Measurements from ENCODE around the gene DPEP1.

The DPEP1 gene

DNA sequence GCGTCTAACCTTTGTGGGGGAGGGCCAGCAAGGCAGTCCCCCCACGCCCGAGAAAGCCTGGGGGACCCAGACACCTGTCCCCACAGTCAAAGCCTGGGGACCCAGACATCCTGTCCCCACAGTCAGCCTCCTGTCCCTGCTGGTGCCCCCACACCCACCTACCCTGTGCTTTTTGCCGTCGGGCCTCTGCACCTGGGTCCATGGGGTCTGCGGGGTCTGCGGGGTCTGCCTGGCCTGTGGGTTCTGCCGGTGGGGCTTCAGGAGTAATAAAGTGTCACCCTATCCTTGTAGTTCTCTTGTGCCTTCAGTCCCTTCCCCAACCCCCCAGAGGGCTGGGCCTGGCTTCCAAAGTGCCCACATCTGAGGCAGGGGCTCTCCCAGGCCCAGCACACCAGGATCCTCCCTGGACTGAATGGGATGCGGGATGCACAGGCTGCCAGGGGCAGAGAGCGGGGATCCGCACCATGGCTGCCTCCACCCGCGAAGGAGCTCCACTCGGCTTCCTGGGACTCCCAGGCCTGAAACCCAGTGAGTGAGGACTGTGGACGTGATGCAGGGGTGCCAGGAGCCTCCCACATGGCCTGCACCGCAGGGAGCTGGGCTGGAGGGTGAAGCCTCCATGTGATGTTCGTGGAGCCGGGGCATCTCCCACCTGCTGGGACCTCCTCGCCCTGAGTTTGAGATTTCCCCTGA, 16.3 kb upstream of the DPEP1 start:
- CTCF ChIA-PET: no interaction called here
- POLR2A ChIA-PET: no interaction called here
- no peak for DNase-seq (ENCODE audit: extremely low spot score)
- no peak for TF ChIP-seq LEF1 (IDR thresholded peaks at IDR 0.05; ENCODE audit: borderline replicate concordance)
- no peak for TF ChIP-seq FOXA1 (IDR thresholded peaks at IDR 0.05)
- TF ChIP-seq, protein P1, sequence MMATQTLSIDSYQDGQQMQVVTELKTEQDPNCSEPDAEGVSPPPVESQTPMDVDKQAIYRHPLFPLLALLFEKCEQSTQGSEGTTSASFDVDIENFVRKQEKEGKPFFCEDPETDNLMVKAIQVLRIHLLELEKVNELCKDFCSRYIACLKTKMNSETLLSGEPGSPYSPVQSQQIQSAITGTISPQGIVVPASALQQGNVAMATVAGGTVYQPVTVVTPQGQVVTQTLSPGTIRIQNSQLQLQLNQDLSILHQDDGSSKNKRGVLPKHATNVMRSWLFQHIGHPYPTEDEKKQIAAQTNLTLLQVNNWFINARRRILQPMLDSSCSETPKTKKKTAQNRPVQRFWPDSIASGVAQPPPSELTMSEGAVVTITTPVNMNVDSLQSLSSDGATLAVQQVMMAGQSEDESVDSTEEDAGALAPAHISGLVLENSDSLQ (IDR thresholded peaks at IDR 0.05): no peak
- TF ChIP-seq TARDBP (IDR thresholded peaks at IDR 0.05): no peak
- TF ChIP-seq ELF4 (IDR thresholded peaks at IDR 0.05): no peak
- no peak for TF ChIP-seq ZNF384 (IDR thresholded peaks at IDR 0.05)
- TF ChIP-seq SP1 (IDR thresholded peaks at IDR 0.05): no peak
- TF ChIP-seq HDGF (IDR thresholded peaks at IDR 0.05; ENCODE audit: borderline replicate concordance): no peak
- TF ChIP-seq FOXK2 (IDR thresholded peaks at IDR 0.05): no peak
- TF ChIP-seq CTBP1 (IDR thresholded peaks at IDR 0.05; ENCODE audit: borderline replicate concordance): no peak

DNA sequence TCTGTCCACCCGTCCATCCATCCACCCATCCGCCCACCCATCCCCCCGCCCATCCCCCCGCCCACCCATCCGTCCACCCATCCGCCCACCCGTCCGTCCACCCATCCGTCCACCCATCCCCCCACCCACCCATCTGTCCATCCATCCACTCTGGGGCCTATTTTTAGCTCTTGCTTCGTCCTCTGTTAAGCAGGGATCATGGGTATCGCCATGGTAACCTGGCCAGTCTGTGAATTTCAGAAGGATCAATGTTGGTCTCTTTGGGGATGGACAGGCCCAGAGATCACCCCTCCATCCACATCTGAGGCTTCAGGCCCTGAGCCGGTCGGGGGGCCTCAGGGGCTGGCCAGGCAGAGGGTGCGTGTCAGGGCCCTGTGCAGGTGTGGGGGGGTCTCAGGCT, 15.2 kb upstream of the DPEP1 start:
- peak; percentile 35 for DNase-seq (ENCODE audit: extremely low spot score)
- TF ChIP-seq TARDBP (IDR thresholded peaks at IDR 0.05) (no peak), ZNF384 (IDR thresholded peaks at IDR 0.05) (no peak), HDGF (IDR thresholded peaks at IDR 0.05; ENCODE audit: borderline replicate concordance) (no peak), SP1 (IDR thresholded peaks at IDR 0.05) (no peak), FOXA1 (IDR thresholded peaks at IDR 0.05) (no peak), CTBP1 (IDR thresholded peaks at IDR 0.05; ENCODE audit: borderline replicate concordance) (no peak), L3MBTL2 (conservative IDR thresholded peaks at IDR 0.05) (no peak)
- CTCF ChIA-PET: no interaction called here
- POLR2A ChIA-PET: no interaction called here

DNA sequence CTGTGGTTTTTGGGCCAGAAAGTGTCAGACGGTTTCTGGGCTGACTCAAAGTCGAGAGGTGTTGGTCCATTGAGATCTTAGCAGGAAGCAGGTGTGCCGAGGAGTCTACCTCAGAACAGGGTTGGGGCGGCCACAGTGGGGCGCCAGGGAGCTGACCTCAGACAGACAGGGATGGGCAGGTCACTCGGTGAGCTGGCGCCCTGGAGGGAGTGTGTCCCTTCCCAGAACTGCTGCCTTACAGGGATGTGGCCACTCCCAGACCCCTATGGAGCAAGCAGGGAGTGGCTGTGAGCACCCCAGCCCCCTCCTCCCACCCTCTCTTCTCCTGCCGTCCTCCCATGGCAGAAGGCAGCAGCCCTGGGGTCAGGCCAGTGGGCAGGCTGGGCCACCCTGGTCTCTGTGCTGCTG, 14.0 kb upstream of the DPEP1 start:
- CTCF ChIA-PET: interaction anchor here (0.6 kb wide), 2 partner anchors 16 to 196 kb away, joined by 3 to 4 read pairs; no protein-coding TSS in a partner anchor
- POLR2A ChIA-PET: interaction anchor here (1.3 kb wide), 1 partner anchor 38 kb away, joined by 5 read pairs; no protein-coding TSS in a partner anchor
- DNase-seq (ENCODE audit: extremely low spot score): peak; percentile 47
- TF ChIP-seq L3MBTL2 (conservative IDR thresholded peaks at IDR 0.05) (no peak), FOXK2 (IDR thresholded peaks at IDR 0.05) (no peak), BHLHE40 (IDR thresholded peaks at IDR 0.05; ENCODE audit: borderline replicate concordance) (no peak), TARDBP (IDR thresholded peaks at IDR 0.05) (no peak), CTBP1 (IDR thresholded peaks at IDR 0.05; ENCODE audit: borderline replicate concordance) (no peak), HDGF (IDR thresholded peaks at IDR 0.05; ENCODE audit: borderline replicate concordance) (no peak), FOXA1 (IDR thresholded peaks at IDR 0.05) (no peak), SP1 (IDR thresholded peaks at IDR 0.05) (no peak), NFRKB (IDR thresholded peaks at IDR 0.05) (no peak), FOXM1 (IDR thresholded peaks at IDR 0.05; ENCODE audit: borderline replicate concordance) (no peak), LEF1 (IDR thresholded peaks at IDR 0.05; ENCODE audit: borderline replicate concordance) (no peak), SUZ12 (IDR thresholded peaks at IDR 0.05) (no peak), ELF4 (IDR thresholded peaks at IDR 0.05) (no peak), ARNT (IDR thresholded peaks at IDR 0.05) (no peak), ZNF384 (IDR thresholded peaks at IDR 0.05) (no peak)
- TF ChIP-seq, protein P1 (IDR thresholded peaks at IDR 0.05): no peak

DNA sequence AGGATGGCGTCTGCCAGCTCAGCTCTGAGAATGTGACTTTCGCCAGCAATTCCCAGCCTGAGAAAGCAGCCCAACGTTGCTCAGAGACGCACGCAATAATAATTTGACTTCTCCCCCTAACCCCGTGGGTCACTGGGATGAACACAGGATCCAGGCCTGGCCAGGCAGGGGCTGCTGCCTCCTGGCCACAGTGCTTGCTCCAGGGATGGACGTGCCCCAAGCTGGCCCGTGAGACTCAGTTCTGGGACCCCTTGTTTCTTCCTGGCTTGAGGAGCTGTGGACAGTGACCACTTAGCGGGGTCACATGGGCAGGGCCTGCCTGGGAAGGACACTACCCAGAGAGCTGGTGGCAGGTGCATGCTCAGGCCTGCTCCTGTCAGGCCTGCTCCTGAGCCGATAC, 13.5 kb upstream of the DPEP1 start:
- no peak for DNase-seq (ENCODE audit: extremely low spot score)
- ChIA-PET POLR2A (interaction anchor here (1.3 kb wide), 1 partner anchor 38 kb away, joined by 5 read pairs; no protein-coding TSS in a partner anchor), CTCF (interaction anchor here (0.6 kb wide), 2 partner anchors 16 to 197 kb away, joined by 3 to 4 read pairs; no protein-coding TSS in a partner anchor)
- TF ChIP-seq ELF4 (IDR thresholded peaks at IDR 0.05) (no peak), FOXM1 (IDR thresholded peaks at IDR 0.05; ENCODE audit: borderline replicate concordance) (no peak), FOXK2 (IDR thresholded peaks at IDR 0.05) (no peak), CTBP1 (IDR thresholded peaks at IDR 0.05; ENCODE audit: borderline replicate concordance) (no peak)

DNA sequence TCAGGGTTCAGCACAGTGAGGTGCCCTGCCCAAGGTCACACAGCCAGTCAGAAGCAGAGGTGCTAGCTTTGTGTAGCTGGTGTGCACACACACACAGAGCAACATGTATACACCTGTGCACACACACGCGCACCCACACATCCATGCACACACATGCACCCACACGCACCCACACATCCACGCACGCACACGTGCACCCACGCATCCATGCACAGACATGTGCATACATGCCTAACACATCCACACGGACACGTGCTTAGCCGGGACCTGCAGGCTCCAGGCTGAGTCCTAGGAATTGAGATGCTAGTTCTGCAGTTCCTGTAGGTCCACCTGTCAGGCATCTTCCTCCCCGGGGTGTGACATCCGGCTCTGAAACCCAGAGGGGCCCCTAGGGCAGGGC, 13.0 kb upstream of the DPEP1 start:
- DNase-seq (ENCODE audit: extremely low spot score): no peak
- no peak for TF ChIP-seq FOXK2 (IDR thresholded peaks at IDR 0.05)
- no peak for TF ChIP-seq NFRKB (IDR thresholded peaks at IDR 0.05)
- TF ChIP-seq ARNT (IDR thresholded peaks at IDR 0.05): no peak
- TF ChIP-seq, protein P1 (IDR thresholded peaks at IDR 0.05): no peak
- no peak for TF ChIP-seq FOXM1 (IDR thresholded peaks at IDR 0.05; ENCODE audit: borderline replicate concordance)
- TF ChIP-seq FOXA1 (IDR thresholded peaks at IDR 0.05): no peak
- TF ChIP-seq CTBP1 (IDR thresholded peaks at IDR 0.05; ENCODE audit: borderline replicate concordance): no peak
- TF ChIP-seq ZNF384 (IDR thresholded peaks at IDR 0.05): no peak
- no peak for TF ChIP-seq LEF1 (IDR thresholded peaks at IDR 0.05; ENCODE audit: borderline replicate concordance)
- no peak for TF ChIP-seq L3MBTL2 (conservative IDR thresholded peaks at IDR 0.05)
- no peak for TF ChIP-seq TARDBP (IDR thresholded peaks at IDR 0.05)
- TF ChIP-seq SP1 (IDR thresholded peaks at IDR 0.05): no peak
- TF ChIP-seq BHLHE40 (IDR thresholded peaks at IDR 0.05; ENCODE audit: borderline replicate concordance): no peak
- ChIA-PET CTCF (no interaction called here), POLR2A (interaction anchor here (1.3 kb wide), 1 partner anchor 39 kb away, joined by 5 read pairs; no protein-coding TSS in a partner anchor)

DNA sequence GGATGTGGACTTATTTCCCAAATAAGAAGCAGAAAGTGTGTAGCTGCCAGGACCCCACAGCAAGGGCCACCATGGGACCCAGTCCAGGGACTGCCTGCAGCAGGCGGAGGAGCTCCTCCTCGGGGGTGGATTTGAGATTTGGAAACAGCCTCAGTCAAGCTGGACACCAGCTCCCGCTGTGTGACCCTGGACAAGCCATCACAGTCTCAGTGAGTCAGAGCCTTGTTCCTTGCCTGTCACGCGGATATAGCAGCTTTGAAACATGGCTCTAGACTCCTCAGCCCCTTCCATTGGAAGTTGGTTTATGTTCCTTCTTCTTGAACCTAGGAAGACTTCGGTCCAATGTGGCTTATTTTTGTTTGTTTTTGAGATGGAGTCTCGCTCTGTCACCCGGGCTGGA, 12.5 kb upstream of the DPEP1 start:
- DNase-seq (ENCODE audit: extremely low spot score): no peak
- CTCF ChIA-PET: no interaction called here
- no peak for TF ChIP-seq ARNT (IDR thresholded peaks at IDR 0.05)
- TF ChIP-seq BHLHE40 (IDR thresholded peaks at IDR 0.05; ENCODE audit: borderline replicate concordance): no peak
- no peak for TF ChIP-seq CTBP1 (IDR thresholded peaks at IDR 0.05; ENCODE audit: borderline replicate concordance)
- TF ChIP-seq SP1 (IDR thresholded peaks at IDR 0.05): no peak
- TF ChIP-seq FOXA1 (IDR thresholded peaks at IDR 0.05): no peak
- TF ChIP-seq L3MBTL2 (conservative IDR thresholded peaks at IDR 0.05): no peak
- TF ChIP-seq LEF1 (IDR thresholded peaks at IDR 0.05; ENCODE audit: borderline replicate concordance): no peak
- TF ChIP-seq NFRKB (IDR thresholded peaks at IDR 0.05): no peak
- no peak for TF ChIP-seq TARDBP (IDR thresholded peaks at IDR 0.05)
- no peak for TF ChIP-seq SUZ12 (IDR thresholded peaks at IDR 0.05)
- TF ChIP-seq FOXM1 (IDR thresholded peaks at IDR 0.05; ENCODE audit: borderline replicate concordance): no peak
- no peak for TF ChIP-seq FOXK2 (IDR thresholded peaks at IDR 0.05)
- no peak for TF ChIP-seq ELF4 (IDR thresholded peaks at IDR 0.05)
- no peak for TF ChIP-seq ZNF384 (IDR thresholded peaks at IDR 0.05)
- no peak for TF ChIP-seq HDGF (IDR thresholded peaks at IDR 0.05; ENCODE audit: borderline replicate concordance)
- TF ChIP-seq, protein P1 (IDR thresholded peaks at IDR 0.05): no peak
- POLR2A ChIA-PET: no interaction called here
